ENCODE measurements around the gene SF3B2.

Gene SF3B2

GRCh38 chr11:66055021-66055420 is 2.9 kb downstream of the SF3B2 start:
- H3K27ac ChIP-seq (ENCODE audit: low read length), result no peak overlapping the region
- peaks cover 74% of the 10 kb centered on the region for H3K36me3 ChIP-seq (ENCODE audit: insufficient read depth, low read length)

DNA sequence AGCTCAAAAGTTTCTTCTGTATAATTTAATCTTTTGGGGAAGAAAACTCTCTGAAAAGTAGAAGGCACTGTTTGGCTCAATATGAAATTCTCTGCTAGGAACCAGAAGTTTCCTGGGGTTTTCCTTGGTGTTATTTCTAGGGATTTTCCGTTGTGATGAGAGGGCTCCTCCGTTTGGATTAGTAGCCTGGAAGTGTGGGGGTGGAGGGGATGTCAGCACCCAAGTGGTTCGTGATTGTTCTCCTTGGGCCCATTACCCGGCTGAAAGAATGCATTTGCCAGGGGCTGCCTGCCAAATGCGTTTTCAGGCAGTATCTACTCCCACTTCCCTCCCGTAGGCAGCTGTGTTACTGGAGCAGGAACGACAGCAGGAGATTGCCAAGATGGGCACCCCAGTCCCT is 4.3 kb downstream of the SF3B2 start:
- no peak overlapping the region for H3K27ac ChIP-seq (ENCODE audit: low read length)
- H3K9me3 ChIP-seq (ENCODE audit: insufficient read depth, low read length, severe bottlenecking), result no peaks in the 10 kb centered on the region
- H3K27me3 ChIP-seq (ENCODE audit: insufficient read depth, low read length, poor library complexity), result no peaks in the 10 kb centered on the region
- H3K4me3 ChIP-seq (ENCODE audit: low read depth in 1 of 2, low read length in 2 of 2), result no peak overlapping the region
- peaks cover 47% of the 10 kb centered on the region for H3K79me2 ChIP-seq (ENCODE audit: insufficient read depth, low read length)
- no peak overlapping the region for H2AFZ ChIP-seq (ENCODE audit: low read depth, low read length)
- no peak overlapping the region for H3K4me2 ChIP-seq (ENCODE audit: insufficient read depth, low read length)
- H3K36me3 ChIP-seq (ENCODE audit: insufficient read depth, low read length), result peaks cover 89% of the 10 kb centered on the region
- ATAC-seq (ENCODE audit: insufficient read depth, low read depth), result no peak
- no peak for TF ChIP-seq EZH2 (IDR thresholded peaks at IDR 0.05; ENCODE audit: borderline replicate concordance, low read depth, low read length, severe bottlenecking)
- TF ChIP-seq CTCF (IDR thresholded peaks at IDR 0.05; ENCODE audit: borderline replicate concordance, extremely low read depth, low read length, poor library complexity, severe bottlenecking), result no peak
- H3K9ac ChIP-seq (ENCODE audit: low read depth, low read length), result no peak overlapping the region
- H4K20me1 ChIP-seq (ENCODE audit: insufficient read depth, low read length), result peaks cover 26% of the 10 kb centered on the region; the same call in 1 of the 2 replicates
- no peak for DNase-seq
- peaks cover 22% of the 10 kb centered on the region for H3K4me1 ChIP-seq (ENCODE audit: insufficient read depth, low read length)

More at GRCh38 chr11:66055021-66055420, 2.9 kb downstream of the SF3B2 start:
- H3K27me3 ChIP-seq (ENCODE audit: insufficient read depth, low read length, poor library complexity), result no peaks in the 10 kb centered on the region
- no peak overlapping the region; the same call in 1 of the 2 replicates for H3K4me2 ChIP-seq (ENCODE audit: insufficient read depth, low read length)
- no peak overlapping the region for H2AFZ ChIP-seq (ENCODE audit: low read depth, low read length)
- peaks cover 23% of the 10 kb centered on the region; the same call in 1 of the 2 replicates for H4K20me1 ChIP-seq (ENCODE audit: insufficient read depth, low read length)
- H3K9ac ChIP-seq (ENCODE audit: low read depth, low read length), result no peak overlapping the region
- peaks cover 42% of the 10 kb centered on the region for H3K79me2 ChIP-seq (ENCODE audit: insufficient read depth, low read length)
- no peaks in the 10 kb centered on the region for H3K9me3 ChIP-seq (ENCODE audit: insufficient read depth, low read length, severe bottlenecking)
- ATAC-seq (ENCODE audit: insufficient read depth, low read depth) (no peak), DNase-seq (no peak)
- H3K4me3 ChIP-seq (ENCODE audit: low read depth in 1 of 2, low read length in 2 of 2), result no peak overlapping the region
- TF ChIP-seq EZH2 (IDR thresholded peaks at IDR 0.05; ENCODE audit: borderline replicate concordance, low read depth, low read length, severe bottlenecking) (no peak), CTCF (IDR thresholded peaks at IDR 0.05; ENCODE audit: borderline replicate concordance, extremely low read depth, low read length, poor library complexity, severe bottlenecking) (no peak)
- peaks cover 32% of the 10 kb centered on the region for H3K4me1 ChIP-seq (ENCODE audit: insufficient read depth, low read length)

DNA sequence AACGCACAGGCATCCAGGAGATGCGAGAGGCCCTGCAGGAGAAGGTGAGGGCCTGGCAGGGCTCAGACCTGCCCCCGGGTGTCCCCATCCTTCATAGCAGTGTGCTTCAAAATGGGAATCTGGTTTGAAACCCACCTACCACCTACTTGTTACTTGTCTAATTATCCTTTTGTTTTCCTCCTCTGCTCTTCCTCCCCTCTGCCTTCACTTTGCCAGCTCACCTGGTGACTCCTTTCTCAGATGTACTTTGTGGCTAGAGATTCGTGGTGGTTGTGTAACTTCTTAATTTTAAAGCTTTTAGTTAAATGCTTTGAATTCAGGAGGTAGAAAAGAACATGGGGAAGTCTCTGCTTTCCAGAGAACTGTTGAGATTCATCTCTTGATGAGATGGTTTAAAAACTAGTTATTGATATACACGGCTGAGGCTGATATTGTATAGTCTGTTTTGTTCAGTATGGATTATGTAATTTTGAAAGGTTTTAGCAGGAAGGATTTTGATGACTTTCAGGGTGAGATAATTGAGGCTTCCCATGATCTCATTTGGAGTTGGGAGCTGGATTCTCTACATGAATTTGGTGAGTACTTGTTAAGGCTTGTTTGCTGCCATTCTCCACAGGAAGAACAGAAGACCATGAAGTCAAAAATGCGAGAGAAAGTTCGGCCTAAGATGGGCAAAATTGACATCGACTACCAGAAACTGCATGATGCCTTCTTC is 8.0 kb downstream of the SF3B2 start:
- Histone ChIP-seq H3K4me3 (ENCODE audit: low read depth in 1 of 2, low read length in 2 of 2) (no peak overlapping the region), H3K9ac (ENCODE audit: low read depth, low read length) (no peak overlapping the region), H3K79me2 (ENCODE audit: insufficient read depth, low read length) (peaks cover 43% of the 10 kb centered on the region), H3K27ac (ENCODE audit: low read length) (no peak overlapping the region), H3K4me1 (ENCODE audit: insufficient read depth, low read length) (peaks cover 2% of the 10 kb centered on the region; the same call in 1 of the 2 replicates), H4K20me1 (ENCODE audit: insufficient read depth, low read length) (peaks cover 15% of the 10 kb centered on the region; the same call in 1 of the 2 replicates), H2AFZ (ENCODE audit: low read depth, low read length) (no peak overlapping the region), H3K27me3 (ENCODE audit: insufficient read depth, low read length, poor library complexity) (no peaks in the 10 kb centered on the region), H3K9me3 (ENCODE audit: insufficient read depth, low read length, severe bottlenecking) (no peaks in the 10 kb centered on the region), H3K36me3 (ENCODE audit: insufficient read depth, low read length) (peaks cover 97% of the 10 kb centered on the region), H3K4me2 (ENCODE audit: insufficient read depth, low read length) (no peak overlapping the region)
- ATAC-seq (ENCODE audit: insufficient read depth, low read depth) (no peak), DNase-seq (no peak)
- no peak for TF ChIP-seq CTCF (IDR thresholded peaks at IDR 0.05; ENCODE audit: borderline replicate concordance, extremely low read depth, low read length, poor library complexity, severe bottlenecking)
- TF ChIP-seq EZH2 (IDR thresholded peaks at IDR 0.05; ENCODE audit: borderline replicate concordance, low read depth, low read length, severe bottlenecking), result no peak

Measured in DND-41 (cell line).